DMS79 treated with DMSO at 0.1 percent for 48 hours (cell line): Measurements from ENCODE around the gene BMPER.

Experiments
- DNase-seq: peaks from one replicate; lab custom pipeline; 2025; lab: John Stamatoyannopoulos, UW

Gene BMPER

GRCh38 chr7:33888166-33888565, 17.2 kb upstream of the BMPER start:
- DNase-seq = peak; percentile 86

GRCh38 chr7:33892945-33893344, 12.4 kb upstream of the BMPER start:
- DNase-seq = no peak

GRCh38 chr7:33893377-33893776, 12.0 kb upstream of the BMPER start:
- DNase-seq = no peak

- DNase-seq = no peak
These were observed 10.1 kb upstream of the BMPER start for GRCh38 chr7:33895025-33895804.

- no peak for DNase-seq
These were observed 4.8 kb upstream of the BMPER start for GRCh38 chr7:33900501-33900900.

- DNase-seq = no peak
These were observed 4.1 kb upstream of the BMPER start for GRCh38 chr7:33901199-33901598.

- no peak for DNase-seq
These were observed 3.5 kb upstream of the BMPER start for GRCh38 chr7:33901847-33902246.

- no peak for DNase-seq
These were observed 2.6 kb upstream of the BMPER start for GRCh38 chr7:33902746-33903145.

GRCh38 chr7:33903791-33904680, 1.3 kb upstream of the BMPER start:
- peak; percentile 31 for DNase-seq

- DNase-seq = peak; percentile 45
These were observed 504 bp upstream of the BMPER start for GRCh38 chr7:33904681-33905388.

GRCh38 chr7:33906697-33907096, 1.4 kb downstream of the BMPER start:
- DNase-seq = no peak

GRCh38 chr7:33907625-33908024, 2.3 kb downstream of the BMPER start:
- DNase-seq = no peak

GRCh38 chr7:33909318-33909717, 4.0 kb downstream of the BMPER start:
- DNase-seq = no peak

GRCh38 chr7:33909755-33910154, 4.4 kb downstream of the BMPER start:
- DNase-seq = no peak

- DNase-seq = no peak
These were observed 5.4 kb downstream of the BMPER start for GRCh38 chr7:33910756-33911155.

- DNase-seq = no peak
These were observed 11.2 kb downstream of the BMPER start for GRCh38 chr7:33916357-33917081.

GRCh38 chr7:33917661-33918060, 12.3 kb downstream of the BMPER start:
- DNase-seq = no peak

GRCh38 chr7:33918438-33919143, 13.3 kb downstream of the BMPER start:
- no peak for DNase-seq

- DNase-seq = no peak
These were observed 14.1 kb downstream of the BMPER start for GRCh38 chr7:33919449-33919848.

GRCh38 chr7:33921216-33921938, 16.0 kb downstream of the BMPER start:
- no peak for DNase-seq

GRCh38 chr7:33922820-33923219, 17.5 kb downstream of the BMPER start:
- no peak for DNase-seq
